Body of pancreas (tissue), 4 donors: ENCODE measurements around the gene PRRT1B.

Source experiments
- CTCF ChIP-seq, 7 experiments: fragments of 450-650 bp in 4 of 7; fragments of 200-600 bp in 3 of 7; sonication (generic) in 3 of 7; IDR thresholded peaks; one replicate each; pipeline ENCODE4 v1.5.1; 2016 to 2019; ENCODE audit warnings: antibody characterized with exemption in 7 of 7
- POLR2A ChIP-seq, 3 donors: fragments of 450-650 bp; IDR thresholded peaks; one replicate each; pipeline ENCODE4 v1.6.1; 2016; ENCODE audit warnings: antibody characterized with exemption in 3 of 3, mild to moderate bottlenecking in 2 of 3

GRCh38 chr9:131607591-131607990, 62.3 kb downstream of the PRRT1B start:
- TF ChIP-seq CTCF (IDR thresholded peaks at IDR 0.05) (no peak), POLR2A (IDR thresholded peaks at IDR 0.05) (no peak)
